GM19395 (cell line): ENCODE results near the gene LMX1A.

ENCODE experiments used
- ATAC-seq: cut with Tn5 transposase; IDR thresholded peaks from one replicate; pipeline ENCODE4 v1.9.1; 2021; ENCODE audit warnings: mild to moderate bottlenecking, moderate library complexity; ENCODE audit not compliant: unreplicated experiment

The LMX1A gene

GRCh38 chr1:165369255-165369848, 12.8 kb upstream of the LMX1A start:
- ATAC-seq, result peak; percentile 74

- peak; percentile 78 for ATAC-seq
Observed at GRCh38 chr1:165367375-165367993, 11.0 kb upstream of the LMX1A start.

GRCh38 chr1:165365341-165365740, 8.8 kb upstream of the LMX1A start:
- ATAC-seq, result no peak

- no peak for ATAC-seq
Observed at GRCh38 chr1:165364568-165365133, 8.1 kb upstream of the LMX1A start.

GRCh38 chr1:165356876-165357275, 361 bp upstream of the LMX1A start:
- no peak for ATAC-seq

- no peak for ATAC-seq
Observed at GRCh38 chr1:165355139-165355976, 1.2 kb downstream of the LMX1A start.

GRCh38 chr1:165354739-165355138, 1.8 kb downstream of the LMX1A start:
- ATAC-seq, result no peak

GRCh38 chr1:165353731-165354671, 2.5 kb downstream of the LMX1A start:
- no peak for ATAC-seq

- no peak for ATAC-seq
Observed at GRCh38 chr1:165352442-165353293, 3.8 kb downstream of the LMX1A start.

- ATAC-seq, result no peak
Observed at GRCh38 chr1:165351863-165352441, 4.6 kb downstream of the LMX1A start.

- no peak for ATAC-seq
Observed at GRCh38 chr1:165350840-165351239, 5.7 kb downstream of the LMX1A start.

GRCh38 chr1:165345502-165345901, 11.0 kb downstream of the LMX1A start:
- no peak for ATAC-seq

- no peak for ATAC-seq
Observed at GRCh38 chr1:165344736-165345135, 11.8 kb downstream of the LMX1A start.

GRCh38 chr1:165344198-165344597, 12.3 kb downstream of the LMX1A start:
- ATAC-seq, result no peak

- no peak for ATAC-seq
Observed at GRCh38 chr1:165342587-165342986, 13.9 kb downstream of the LMX1A start.

GRCh38 chr1:165342168-165342567, 14.3 kb downstream of the LMX1A start:
- ATAC-seq, result no peak

- no peak for ATAC-seq
Observed at GRCh38 chr1:165339164-165339563, 17.4 kb downstream of the LMX1A start.

GRCh38 chr1:165330483-165330882, 26.0 kb downstream of the LMX1A start:
- ATAC-seq, result no peak

- no peak for ATAC-seq
Observed at GRCh38 chr1:165329104-165329503, 27.4 kb downstream of the LMX1A start.
